Activated T-cell treated with anti-CD3 and anti-CD28 coated beads, Interleukin-2, amount 50 U/mL, for 4 hours (primary cell): ENCODE data around the gene PLOD3. TPM values are rescaled to one million over a fixed set of nuclear protein-coding genes. Genes with fewer than 3 reads are reported as not detected.

ENCODE experiments used
- ATAC-seq, 2 donors: fragments of 200-7000 bp; cut with Tn5 transposase; one replicate each; pipeline ENCODE4 v1.10.0; 2021
- DNase-seq: peaks from one replicate; pipeline ENCODE4 v3.0.0-alpha.2; 2020
- H3K27me3 Mint-ChIP-seq: one replicate; pipeline ENCODE4 v1.8.0; 2021; ENCODE audit warnings: low read depth, mixed read lengths
- H3K36me3 Mint-ChIP-seq: one replicate; pipeline ENCODE4 v1.8.0; 2022; ENCODE audit warnings: mixed read lengths; ENCODE audit not compliant: insufficient read depth
- H3K4me1 Mint-ChIP-seq: one replicate; pipeline ENCODE4 v1.8.0; 2021; ENCODE audit warnings: low read depth, mixed read lengths
- H3K4me3 Mint-ChIP-seq: one replicate; pipeline ENCODE4 v1.8.0; 2021; ENCODE audit warnings: mild to moderate bottlenecking, moderate library complexity, mixed read lengths
- H3K9me3 Mint-ChIP-seq: one replicate; pipeline ENCODE4 v1.8.0; 2021; ENCODE audit warnings: mixed read lengths
- total RNA-seq, 3 donors: library from RNA; stranded (reverse); gene quantifications; one replicate each; pipeline ENCODE4 v1.2.1, GENCODE V29; 2021

PLOD3 gene
- total RNA-seq, 3 donors from 2014 or later: 30.1 to 38.9 (median 33.2) TPM

DNA sequence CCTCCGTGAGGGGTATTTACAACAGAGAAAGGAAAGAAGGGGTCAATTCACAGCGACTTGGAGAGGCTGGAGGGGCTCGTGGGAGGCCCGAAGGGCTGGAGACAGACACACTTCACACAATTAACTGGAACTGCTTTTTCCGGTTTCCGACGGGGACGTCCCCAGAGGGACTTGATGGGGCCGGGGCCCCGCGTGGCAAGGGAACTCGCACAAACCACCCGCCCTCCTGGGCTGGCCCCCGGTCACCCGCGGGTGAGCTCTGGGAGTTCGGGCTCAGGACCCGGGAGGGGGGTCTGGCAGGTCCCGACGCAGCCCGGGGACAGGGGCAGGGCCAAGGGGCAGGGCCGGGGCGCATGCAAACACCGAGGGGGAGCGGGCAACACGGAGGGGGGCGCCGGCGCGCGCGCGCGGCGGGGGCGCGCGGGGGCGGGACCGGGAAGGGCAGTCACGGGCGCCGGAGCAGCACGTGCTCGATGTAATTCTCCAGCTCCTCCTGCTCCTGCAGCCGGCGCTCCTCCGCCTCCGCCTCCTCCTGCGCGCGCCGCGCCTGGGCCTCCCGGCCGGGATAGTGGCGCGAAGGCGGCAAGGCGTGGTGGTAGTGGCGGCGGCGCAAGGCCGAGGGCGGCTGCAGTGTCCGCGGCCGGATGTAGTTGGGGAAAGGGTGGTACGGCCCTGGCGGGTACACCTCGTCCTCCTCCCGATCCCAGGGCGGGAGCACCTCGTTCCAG lies 54.7 kb downstream of the PLOD3 start:
- Mint-ChIP-seq H3K36me3 (peaks cover 8% of the 10 kb centered on the region), H3K27me3 (peaks cover 44% of the 10 kb centered on the region), H3K4me1 (peaks cover 31% of the 10 kb centered on the region), H3K4me3 (peak overlapping the region; percentile 61), H3K9me3 (no peaks in the 10 kb centered on the region)
- ATAC-seq (no peak), DNase-seq (no peak)

DNA sequence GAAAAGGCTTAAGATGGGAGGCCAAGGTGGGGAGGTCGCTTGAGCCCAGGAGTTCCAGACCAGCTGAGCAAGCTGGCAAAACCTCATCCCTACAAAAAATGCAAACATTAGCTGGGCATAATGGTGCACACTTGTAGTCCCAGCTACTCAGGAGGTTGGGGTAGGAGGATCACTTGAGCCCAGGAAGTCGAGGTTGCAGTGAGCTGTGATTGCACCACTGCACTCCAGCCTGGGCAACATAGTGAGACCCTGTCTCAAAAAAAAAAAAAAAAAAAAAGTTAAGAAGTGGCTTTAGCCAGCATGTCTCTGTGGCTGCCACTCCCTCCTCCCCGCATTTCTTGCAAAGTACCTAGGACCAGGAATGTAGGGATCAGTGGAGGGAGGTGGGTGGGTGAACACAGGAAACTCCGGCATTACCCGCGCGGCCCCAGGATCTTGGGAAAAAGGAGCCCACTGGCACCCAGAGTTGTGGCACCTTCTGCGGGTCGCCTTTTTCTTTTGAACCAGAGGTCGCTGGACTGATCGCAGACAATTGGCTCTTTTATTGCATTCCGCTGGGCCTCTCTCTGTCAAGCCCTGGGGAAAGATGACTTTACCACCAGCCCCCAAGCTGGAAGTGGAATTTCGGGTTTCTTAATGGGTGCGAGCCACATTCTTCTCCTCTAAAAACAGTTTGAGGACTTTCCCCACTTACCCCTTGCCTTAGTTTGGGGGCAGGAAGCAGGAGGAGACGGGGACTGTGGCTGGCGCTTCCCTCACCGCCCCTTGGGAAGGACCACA lies 55.5 kb downstream of the PLOD3 start:
- Mint-ChIP-seq H3K4me3 (peak overlapping the region; percentile 61), H3K27me3 (peaks cover 35% of the 10 kb centered on the region), H3K4me1 (peaks cover 24% of the 10 kb centered on the region), H3K9me3 (no peaks in the 10 kb centered on the region), H3K36me3 (peaks cover 12% of the 10 kb centered on the region)
- DNase-seq: no peak
- ATAC-seq: no peak

DNA sequence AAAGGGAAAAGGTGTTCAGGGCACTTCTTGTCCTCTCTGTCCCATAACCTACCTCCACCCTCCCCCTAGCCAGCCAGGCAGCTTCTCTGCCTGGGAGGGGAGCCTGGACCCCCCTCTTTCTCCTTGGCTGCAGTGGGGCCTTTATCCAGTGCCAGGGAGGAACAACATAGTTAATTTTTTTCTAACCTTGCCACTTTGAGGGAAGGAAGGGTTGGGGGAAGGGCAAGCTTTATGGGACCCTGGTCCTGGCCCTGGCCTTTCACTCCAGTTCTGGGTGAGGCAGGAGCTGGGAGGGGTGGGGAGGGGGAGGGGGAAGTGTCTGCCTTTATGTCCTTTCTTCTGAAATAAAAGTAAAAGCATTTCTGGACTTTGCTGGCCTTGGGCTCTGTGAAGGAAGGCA lies 56.5 kb downstream of the PLOD3 start:
- peaks cover 29% of the 10 kb centered on the region for H3K27me3 Mint-ChIP-seq
- ATAC-seq (no peak), DNase-seq (no peak)
- H3K4me1 Mint-ChIP-seq: peaks cover 18% of the 10 kb centered on the region
- H3K36me3 Mint-ChIP-seq: peaks cover 14% of the 10 kb centered on the region
- H3K4me3 Mint-ChIP-seq: no peak overlapping the region
- H3K9me3 Mint-ChIP-seq: no peaks in the 10 kb centered on the region

DNA sequence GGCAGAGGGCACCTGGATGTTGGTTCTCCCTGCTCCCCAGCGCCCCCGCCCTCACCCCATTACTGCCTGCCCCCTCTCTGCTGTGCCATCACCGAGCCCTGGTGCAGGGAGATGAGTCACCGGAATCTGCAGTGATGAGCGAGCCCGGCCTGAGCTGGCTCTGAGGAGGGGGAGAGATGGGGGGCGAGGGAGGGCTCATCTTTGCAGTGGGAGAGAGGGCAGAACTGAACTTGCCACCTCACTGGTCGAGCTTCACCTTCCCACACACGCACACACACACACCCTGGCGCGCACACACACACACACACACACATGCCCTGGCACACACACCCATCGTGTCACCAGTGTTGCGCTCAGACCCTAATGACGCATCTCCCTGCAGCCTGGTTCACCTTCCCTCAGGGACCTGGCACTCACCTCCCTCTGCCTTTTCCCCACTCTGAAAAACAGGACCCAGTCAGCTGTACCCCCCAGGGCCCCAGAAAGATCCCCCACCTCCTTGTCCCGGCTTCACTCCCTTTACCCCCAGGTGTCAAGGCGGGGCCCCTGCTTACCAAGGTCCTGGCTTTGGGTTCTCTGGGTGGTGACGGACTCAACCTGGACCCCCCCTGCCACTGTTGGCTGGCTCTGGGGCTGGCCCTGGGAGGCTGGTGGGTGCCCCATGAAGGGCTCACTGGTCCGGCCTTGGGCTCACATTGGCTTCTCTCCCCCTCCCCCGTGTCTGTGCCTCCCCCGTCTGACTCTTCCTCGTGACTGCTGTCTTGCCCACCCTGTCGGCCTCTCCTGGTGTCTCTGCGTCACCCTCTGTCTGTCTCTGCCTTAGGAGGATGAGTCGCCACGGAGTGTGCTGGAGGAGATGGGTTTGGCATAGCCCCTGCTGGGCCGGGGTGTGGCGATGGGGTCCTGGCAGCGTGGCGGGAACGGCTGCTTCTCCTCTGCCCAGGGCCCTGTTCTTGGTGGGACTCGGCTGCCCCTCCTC lies 57.4 kb downstream of the PLOD3 start:
- DNase-seq (no peak), ATAC-seq (no peak)
- Mint-ChIP-seq H3K36me3 (peaks cover 14% of the 10 kb centered on the region), H3K4me3 (no peak overlapping the region), H3K4me1 (peaks cover 17% of the 10 kb centered on the region), H3K27me3 (peaks cover 20% of the 10 kb centered on the region), H3K9me3 (no peaks in the 10 kb centered on the region)

DNA sequence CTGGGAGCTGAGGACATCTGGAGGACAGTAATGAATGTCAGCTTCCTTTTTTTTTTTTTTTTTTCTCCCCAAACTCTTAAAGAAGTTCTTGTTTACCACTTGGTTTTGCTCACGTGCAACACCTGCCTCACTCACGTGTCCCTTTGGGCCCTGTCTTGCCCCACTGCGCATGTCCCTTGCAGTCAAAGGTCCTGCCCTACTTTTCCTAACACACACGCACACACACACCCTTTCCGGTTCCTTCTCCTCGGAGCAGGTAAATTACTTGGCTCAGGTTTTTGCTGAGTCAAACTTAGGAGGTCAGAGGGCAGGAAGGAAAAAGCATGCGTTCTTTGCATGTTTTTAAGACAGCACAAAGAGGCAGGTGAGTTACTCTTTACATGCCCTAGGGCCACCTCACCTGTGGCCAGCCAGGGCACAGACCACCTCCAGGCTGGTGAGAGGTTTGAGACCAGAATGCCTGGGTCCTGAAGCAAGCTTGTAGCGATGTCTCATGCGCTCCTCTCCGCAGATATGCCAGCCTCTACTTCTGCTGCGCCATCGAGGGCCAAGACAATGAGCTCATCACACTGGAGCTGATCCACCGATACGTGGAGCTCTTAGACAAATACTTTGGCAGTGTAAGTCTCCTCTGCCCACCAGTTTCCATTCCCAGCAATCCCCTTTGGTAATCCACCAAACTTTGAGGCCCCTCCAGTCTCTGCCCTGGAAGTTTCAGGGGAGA lies 60.4 kb downstream of the PLOD3 start:
- ATAC-seq (no peak), DNase-seq (no peak)
- peaks cover 14% of the 10 kb centered on the region for H3K36me3 Mint-ChIP-seq
- H3K9me3 Mint-ChIP-seq: no peaks in the 10 kb centered on the region
- peaks cover 7% of the 10 kb centered on the region for H3K27me3 Mint-ChIP-seq
- no peak overlapping the region for H3K4me3 Mint-ChIP-seq
- H3K4me1 Mint-ChIP-seq: peaks cover 11% of the 10 kb centered on the region

DNA sequence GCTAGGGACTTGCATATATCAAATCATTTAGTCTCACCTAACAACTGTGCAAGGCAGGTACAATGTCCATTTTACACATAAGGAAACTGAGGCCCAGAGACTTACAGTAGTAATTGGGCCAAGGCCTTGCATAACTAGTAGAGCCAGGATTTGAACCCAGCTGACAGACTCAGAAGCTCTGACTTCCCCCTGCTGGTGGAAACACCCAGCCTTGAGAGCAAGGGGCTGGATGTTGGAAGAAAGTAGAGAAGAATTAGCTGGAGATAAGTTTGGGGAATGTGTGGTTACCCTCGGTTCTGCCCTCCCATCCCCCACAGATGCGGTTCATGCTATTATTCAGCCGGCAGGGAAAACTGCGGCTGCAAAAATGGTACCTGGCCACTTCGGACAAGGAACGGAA lies 61.1 kb downstream of the PLOD3 start:
- no peak for ATAC-seq
- H3K36me3 Mint-ChIP-seq: peaks cover 14% of the 10 kb centered on the region
- H3K27me3 Mint-ChIP-seq: peaks cover 4% of the 10 kb centered on the region
- peaks cover 11% of the 10 kb centered on the region for H3K4me1 Mint-ChIP-seq
- DNase-seq: no peak
- no peaks in the 10 kb centered on the region for H3K9me3 Mint-ChIP-seq
- no peak overlapping the region for H3K4me3 Mint-ChIP-seq

Other genes with a start within 250 kb of the PLOD3 start
- gene MUC12, start 248.0 kb downstream of the PLOD3 start, total RNA-seq: under 1 TPM; 0.16 to 0.20 (median 0.19) TPM
- gene MUC17, start 197.5 kb downstream of the PLOD3 start, total RNA-seq: not detected
- 10 to 100 TPM; 23.9 to 26.8 (median 24.2) TPM for gene TRIM56, start 132.1 kb downstream of the PLOD3 start, total RNA-seq
- under 1 TPM; 0.18 to 0.46 (median 0.33) TPM for gene SERPINE1, start 90.5 kb downstream of the PLOD3 start, total RNA-seq
- 10 to 100 TPM; 27.6 to 32.9 (median 28.3) TPM for gene AP1S1, start 63.1 kb downstream of the PLOD3 start, total RNA-seq
- gene VGF, start 52.0 kb downstream of the PLOD3 start, total RNA-seq: not detected
- gene NAT16, start 37.3 kb downstream of the PLOD3 start, total RNA-seq: not detected
- gene MOGAT3, start 16.5 kb downstream of the PLOD3 start, total RNA-seq: not detected
- gene ZNHIT1, start 584 bp upstream of the PLOD3 start, total RNA-seq: 10 to 100 TPM; 50.4 to 55.0 (median 53.2) TPM
- gene CLDN15, start 20.2 kb upstream of the PLOD3 start, total RNA-seq: 10 to 100 TPM; 15.6 to 18.5 (median 17.6) TPM
- 100 to 1,000 TPM; 126 to 148 (median 136) TPM for gene FIS1, start 27.5 kb upstream of the PLOD3 start, total RNA-seq
- 10 to 100 TPM in 1 of 3 donors, 1 to 10 TPM in 2; 7.7 to 10.7 (median 8.3) TPM for gene IFT22, start 104.2 kb upstream of the PLOD3 start, total RNA-seq
- under 1 TPM in 1 of 3 donors, not detected in 2; 0.05 TPM for gene COL26A1, start 145.3 kb upstream of the PLOD3 start, total RNA-seq